ENCODE data around the gene BIRC3.
"Not testable (repeated sequence)": the region's sequence is repeated elsewhere in the genome, so short reads cannot be mapped to it uniquely, and the experiment has no call there.

The BIRC3 gene

GRCh38 chr11:102330231-102330630, 12.9 kb downstream of the BIRC3 start:
- DNase-seq = no peak

GRCh38 chr11:102331341-102331740, 14.1 kb downstream of the BIRC3 start:
- DNase-seq = no peak

- DNase-seq = no peak
These were observed 15.3 kb downstream of the BIRC3 start for GRCh38 chr11:102332611-102332994.

GRCh38 chr11:102338479-102339010, 21.3 kb downstream of the BIRC3 start:
- no peak for DNase-seq

GRCh38 chr11:102341311-102341710, 24.0 kb downstream of the BIRC3 start:
- not testable (repeated sequence) for DNase-seq

GRCh38 chr11:102341844-102342318, 24.6 kb downstream of the BIRC3 start:
- no peak for DNase-seq

- DNase-seq = no peak
These were observed 26.5 kb downstream of the BIRC3 start for GRCh38 chr11:102343809-102344208.

- no peak for DNase-seq
These were observed 28.6 kb downstream of the BIRC3 start for GRCh38 chr11:102345904-102346303.

GRCh38 chr11:102346456-102346747, 29.1 kb downstream of the BIRC3 start:
- DNase-seq = no peak

GRCh38 chr11:102346748-102347461, 29.6 kb downstream of the BIRC3 start, which contains the start of gene BIRC2:
Gene BIRC2 (plus strand): TSS chr11:102347214. CDS start chr11:102349855, 2,641 bp downstream.
- peak in 1 of 2 experiments; percentile 65 for DNase-seq

- peak in 1 of 2 experiments; percentile 10 for DNase-seq
These were observed 30.4 kb downstream of the BIRC3 start for GRCh38 chr11:102347462-102348370.

GRCh38 chr11:102357116-102357515, 39.8 kb downstream of the BIRC3 start:
- DNase-seq = no peak

GRCh38 chr11:102359372-102359771, 42.1 kb downstream of the BIRC3 start:
- no peak for DNase-seq

GRCh38 chr11:102360681-102361080, 43.4 kb downstream of the BIRC3 start:
- no peak for DNase-seq

GRCh38 chr11:102361086-102362031, 44.1 kb downstream of the BIRC3 start:
- no peak for DNase-seq

GRCh38 chr11:102364991-102365390, 47.7 kb downstream of the BIRC3 start:
- no peak for DNase-seq

- DNase-seq = no peak
These were observed 50.1 kb downstream of the BIRC3 start for GRCh38 chr11:102367364-102367763.

GRCh38 chr11:102368472-102368871, 51.2 kb downstream of the BIRC3 start:
- no peak for DNase-seq

GRCh38 chr11:102374633-102375424, 57.5 kb downstream of the BIRC3 start:
- not testable (repeated sequence) for DNase-seq

- DNase-seq = no peak
These were observed 58.6 kb downstream of the BIRC3 start for GRCh38 chr11:102375720-102376399.

- no peak for DNase-seq
These were observed 60.6 kb downstream of the BIRC3 start for GRCh38 chr11:102377891-102378290.

Measured in cerebellar nuclear complex (tissue), 1 donor.